Uterus (tissue), 4 donors: Measurements from ENCODE around the gene SLC15A5. TPM values are rescaled to one million over a fixed set of nuclear protein-coding genes. Genes with fewer than 3 reads are reported as not detected.

Experiments
- DNase-seq, 2 donors: peaks; one replicate each; pipeline ENCODE4 v3.0.0-alpha.2; 2019 to 2020
- H3K27ac ChIP-seq, 2 donors: fragments of 200-600 bp; sonication (generic); 1 replicate in 1 of 2; 2 replicates in 1 of 2; pipeline ENCODE4 v1.5.1; 2016 to 2018
- H3K27me3 ChIP-seq, 2 donors: fragments of 200-600 bp; sonication (generic); one replicate each; pipeline ENCODE4 v1.5.1; 2018 to 2019; ENCODE audit warnings: control low read depth in 1 of 2
- H3K36me3 ChIP-seq, 2 donors: fragments of 200-600 bp; sonication (generic); one replicate each; pipeline ENCODE4 v1.5.1; 2019; ENCODE audit warnings: control low read depth in 1 of 2
- H3K4me1 ChIP-seq, 2 donors: fragments of 200-600 bp; sonication (generic); one replicate each; pipeline ENCODE4 v1.5.1; 2018 to 2019; ENCODE audit warnings: control low read depth in 1 of 2
- H3K4me3 ChIP-seq, 2 donors: fragments of 200-600 bp; sonication (generic); 1 replicate in 1 of 2; 2 replicates in 1 of 2; pipeline ENCODE4 v1.5.1; 2018 to 2019; ENCODE audit warnings: mild to moderate bottlenecking in 1 of 2
- H3K9me3 ChIP-seq, 2 donors: fragments of 200-600 bp; sonication (generic); one replicate each; pipeline ENCODE4 v1.5.1; 2019; ENCODE audit warnings: control low read depth in 1 of 2
- POLR2A ChIP-seq, 2 donors: fragments of 450-650 bp; IDR thresholded peaks; one replicate each; pipeline ENCODE4 v1.6.1; 2016; ENCODE audit warnings: antibody characterized with exemption in 2 of 2, mild to moderate bottlenecking in 1 of 2, moderate library complexity in 1 of 2
- intact Hi-C: fragments of 100-400 bp; cut with DNase I; formaldehyde crosslinking; loops from one replicate; pipeline ENCODE4 v1.15.1; 2023; ENCODE audit warnings: low total_unique reads
- total RNA-seq, 4 donors: library from RNA; depleted of rRNA in 3 of 4; stranded (reverse); fragments of >200 nt in 3 of 4; gene quantifications; one replicate each; pipeline versions ENCODE4 v1.1.0 to v1.2.4, GENCODE V29; 2014 to 2023
- TF ChIP-seq, protein P1 (sequence below), 4 experiments: fragments of 200-600 bp in 2 of 4; fragments of 450-650 bp in 2 of 4; sonication (generic) in 2 of 4; IDR thresholded peaks; one replicate each; pipeline ENCODE4 v1.5.1; 2016 to 2019; ENCODE audit warnings: antibody characterized with exemption in 4 of 4, mild to moderate bottlenecking in 2 of 4, moderate library complexity in 1 of 4
- donor health status: DM: yes; HTN: yes; CAD: no.

The SLC15A5 gene
- total RNA-seq, 4 donors from 2014 or later = not detected

DNA sequence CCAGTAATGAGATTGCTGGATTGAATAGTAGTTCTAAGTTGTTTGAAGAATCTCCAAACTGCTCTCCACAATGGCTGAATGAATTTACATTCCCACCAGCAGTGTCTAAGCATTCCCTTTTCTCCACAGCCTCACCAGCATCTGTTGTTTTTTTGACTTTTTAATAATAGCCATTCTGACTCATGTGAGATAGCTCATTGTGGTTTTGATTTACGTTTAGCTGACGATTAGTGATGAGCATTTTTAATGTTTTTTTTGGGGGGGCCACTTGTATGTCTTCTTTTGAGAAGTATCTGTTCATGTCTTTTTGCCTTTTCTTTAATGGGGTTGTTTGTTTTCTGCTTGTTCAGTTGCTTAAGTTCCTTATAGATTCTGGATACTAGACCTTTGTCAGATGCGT is 8.1 kb upstream of the SLC15A5 start:
- intact Hi-C loops = no loop called here
- no peaks in the 10 kb centered on the region for H3K9me3 ChIP-seq
- no peaks in the 10 kb centered on the region for H3K4me1 ChIP-seq
- no peak overlapping the region for H3K4me3 ChIP-seq
- no peak overlapping the region for H3K27ac ChIP-seq
- TF ChIP-seq POLR2A (IDR thresholded peaks at IDR 0.05) = no peak
- TF ChIP-seq, protein P1, sequence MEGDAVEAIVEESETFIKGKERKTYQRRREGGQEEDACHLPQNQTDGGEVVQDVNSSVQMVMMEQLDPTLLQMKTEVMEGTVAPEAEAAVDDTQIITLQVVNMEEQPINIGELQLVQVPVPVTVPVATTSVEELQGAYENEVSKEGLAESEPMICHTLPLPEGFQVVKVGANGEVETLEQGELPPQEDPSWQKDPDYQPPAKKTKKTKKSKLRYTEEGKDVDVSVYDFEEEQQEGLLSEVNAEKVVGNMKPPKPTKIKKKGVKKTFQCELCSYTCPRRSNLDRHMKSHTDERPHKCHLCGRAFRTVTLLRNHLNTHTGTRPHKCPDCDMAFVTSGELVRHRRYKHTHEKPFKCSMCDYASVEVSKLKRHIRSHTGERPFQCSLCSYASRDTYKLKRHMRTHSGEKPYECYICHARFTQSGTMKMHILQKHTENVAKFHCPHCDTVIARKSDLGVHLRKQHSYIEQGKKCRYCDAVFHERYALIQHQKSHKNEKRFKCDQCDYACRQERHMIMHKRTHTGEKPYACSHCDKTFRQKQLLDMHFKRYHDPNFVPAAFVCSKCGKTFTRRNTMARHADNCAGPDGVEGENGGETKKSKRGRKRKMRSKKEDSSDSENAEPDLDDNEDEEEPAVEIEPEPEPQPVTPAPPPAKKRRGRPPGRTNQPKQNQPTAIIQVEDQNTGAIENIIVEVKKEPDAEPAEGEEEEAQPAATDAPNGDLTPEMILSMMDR (IDR thresholded peaks at IDR 0.05) = no peak
- DNase-seq = no peak
- no peaks in the 10 kb centered on the region for H3K27me3 ChIP-seq
- H3K36me3 ChIP-seq = no peaks in the 10 kb centered on the region

DNA sequence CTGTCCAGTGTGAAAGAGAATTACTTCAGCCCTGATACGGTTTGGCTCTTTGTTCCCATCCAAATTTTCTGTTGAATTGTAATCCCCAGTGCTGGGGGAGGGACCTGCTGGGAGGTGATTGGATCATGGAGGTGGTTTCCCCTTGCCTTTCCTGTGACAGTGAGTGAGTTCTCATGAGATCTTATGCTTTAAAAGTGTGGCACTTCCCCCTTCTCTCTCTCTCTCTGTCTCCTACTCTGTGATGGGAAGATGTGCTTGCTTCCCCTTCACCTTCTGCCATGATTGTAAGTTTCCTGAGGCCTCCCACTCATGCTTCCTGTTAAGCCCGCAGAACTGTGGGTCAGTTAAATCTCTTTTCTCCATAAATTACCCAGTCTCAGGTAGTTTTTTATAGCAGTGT is 5.5 kb upstream of the SLC15A5 start:
- Histone ChIP-seq H3K4me3 (no peak overlapping the region), H3K4me1 (no peaks in the 10 kb centered on the region), H3K36me3 (no peaks in the 10 kb centered on the region), H3K27me3 (no peaks in the 10 kb centered on the region), H3K27ac (no peak overlapping the region), H3K9me3 (no peaks in the 10 kb centered on the region)
- no peak for DNase-seq
- intact Hi-C loops = no loop called here
- no peak for TF ChIP-seq POLR2A (IDR thresholded peaks at IDR 0.05)
- TF ChIP-seq, protein P1 (IDR thresholded peaks at IDR 0.05) = no peak

DNA sequence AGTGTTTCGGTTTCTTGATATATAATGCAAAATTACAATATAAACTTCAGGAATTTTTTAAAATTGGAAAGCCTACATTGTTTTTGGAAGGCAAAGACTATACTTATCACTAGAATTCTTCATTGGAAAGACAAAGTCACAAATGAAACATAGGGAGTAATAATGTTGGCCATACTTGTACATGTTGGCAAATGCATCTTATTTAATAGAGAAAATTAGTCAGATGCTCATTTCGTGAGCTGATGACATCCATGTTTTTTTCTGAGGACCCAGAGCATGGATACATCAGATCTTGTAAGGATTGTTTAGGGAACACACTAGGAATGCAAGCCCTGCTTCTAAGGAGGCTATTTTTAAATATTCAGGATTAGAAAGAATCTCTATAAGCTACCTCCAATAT is 4.6 kb upstream of the SLC15A5 start:
- TF ChIP-seq POLR2A (IDR thresholded peaks at IDR 0.05) = no peak
- TF ChIP-seq, protein P1 (IDR thresholded peaks at IDR 0.05) = no peak
- no peak overlapping the region for H3K4me3 ChIP-seq

DNA sequence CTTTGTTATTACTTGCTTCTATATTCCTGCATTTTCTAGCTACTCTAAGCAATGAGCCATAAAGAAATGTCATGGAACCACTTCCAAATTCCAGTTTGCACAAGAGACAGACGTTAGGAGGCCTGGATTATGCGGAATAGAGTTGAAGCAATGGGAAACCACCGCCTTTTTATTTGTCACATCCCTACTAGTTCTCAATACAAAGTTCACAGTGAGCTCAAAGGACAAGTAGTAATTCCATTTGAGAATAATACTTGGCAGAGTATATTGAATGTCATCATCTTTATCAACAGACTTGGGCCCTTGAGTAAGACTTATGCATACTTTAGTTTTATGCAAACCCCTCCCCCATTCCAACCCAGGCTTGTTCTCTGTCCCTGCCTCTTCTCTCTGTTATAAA is 3.7 kb upstream of the SLC15A5 start:
- no peaks in the 10 kb centered on the region for H3K36me3 ChIP-seq
- TF ChIP-seq POLR2A (IDR thresholded peaks at IDR 0.05) = no peak
- TF ChIP-seq, protein P1 (IDR thresholded peaks at IDR 0.05) = no peak
- no peaks in the 10 kb centered on the region for H3K27me3 ChIP-seq
- no peak overlapping the region for H3K27ac ChIP-seq
- no peaks in the 10 kb centered on the region for H3K9me3 ChIP-seq
- no peaks in the 10 kb centered on the region for H3K4me1 ChIP-seq
- no peak for DNase-seq
- H3K4me3 ChIP-seq = no peak overlapping the region
- intact Hi-C loops = no loop called here

More for the DNA sequence above, 4.6 kb upstream of the SLC15A5 start:
- no peaks in the 10 kb centered on the region for H3K27me3 ChIP-seq
- H3K36me3 ChIP-seq = no peaks in the 10 kb centered on the region
- intact Hi-C loops = no loop called here
- H3K9me3 ChIP-seq = no peaks in the 10 kb centered on the region
- no peak for DNase-seq
- H3K27ac ChIP-seq = no peak overlapping the region
- H3K4me1 ChIP-seq = no peaks in the 10 kb centered on the region

DNA sequence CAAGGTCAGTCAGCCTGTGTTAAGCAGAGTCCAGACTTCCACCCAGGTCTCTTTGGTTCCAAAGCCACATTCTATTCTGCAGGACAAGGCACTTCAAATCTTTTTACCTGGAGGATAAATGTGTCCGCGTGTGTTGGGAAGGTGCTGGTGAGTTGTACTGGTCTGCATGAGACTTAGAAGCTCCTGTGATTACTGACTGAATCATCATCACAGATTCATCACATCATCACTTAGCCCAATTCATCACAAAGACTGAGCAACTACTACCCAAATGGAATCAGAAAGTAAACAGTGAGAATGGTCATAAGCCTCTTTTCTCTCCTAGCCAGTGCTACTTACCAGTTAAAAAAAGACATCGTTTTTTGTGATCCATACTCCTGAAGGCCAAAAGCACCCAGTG is 5.3 kb downstream of the SLC15A5 start:
- DNase-seq = no peak
- Histone ChIP-seq H3K4me3 (no peak overlapping the region), H3K9me3 (no peaks in the 10 kb centered on the region), H3K36me3 (no peaks in the 10 kb centered on the region), H3K4me1 (no peaks in the 10 kb centered on the region), H3K27me3 (no peaks in the 10 kb centered on the region), H3K27ac (no peak overlapping the region)
- intact Hi-C loops = no loop called here
- TF ChIP-seq POLR2A (IDR thresholded peaks at IDR 0.05) = no peak
- TF ChIP-seq, protein P1 (IDR thresholded peaks at IDR 0.05) = no peak
